HG03457 (cell line): ENCODE results near the gene LRRC61.

Source experiments
- ATAC-seq: cut with Tn5 transposase; IDR thresholded peaks from one replicate; pipeline ENCODE4 v1.9.1; 2021; ENCODE audit warnings: moderate number of reproducible peaks; ENCODE audit not compliant: unreplicated experiment

LRRC61 gene

GRCh38 chr7:150368884-150369747 is 46.0 kb downstream of the LRRC61 start:
- peak; percentile 39 for ATAC-seq

GRCh38 chr7:150369748-150370501 is 46.8 kb downstream of the LRRC61 start:
- no peak for ATAC-seq

GRCh38 chr7:150370612-150371071 is 47.5 kb downstream of the LRRC61 start:
- ATAC-seq: no peak

GRCh38 chr7:150371131-150371995 is 48.2 kb downstream of the LRRC61 start:
- no peak for ATAC-seq

- no peak for ATAC-seq
These were observed 48.8 kb downstream of the LRRC61 start for GRCh38 chr7:150371996-150372270.

GRCh38 chr7:150372271-150373048 is 49.3 kb downstream of the LRRC61 start:
- ATAC-seq: no peak

- no peak for ATAC-seq
These were observed 50.1 kb downstream of the LRRC61 start for GRCh38 chr7:150373049-150373801.

GRCh38 chr7:150374026-150374425 is 50.9 kb downstream of the LRRC61 start:
- no peak for ATAC-seq

- ATAC-seq: no peak
These were observed 51.3 kb downstream of the LRRC61 start for GRCh38 chr7:150374472-150374871.

GRCh38 chr7:150375662-150376521 is 52.7 kb downstream of the LRRC61 start:
- no peak for ATAC-seq

GRCh38 chr7:150376560-150376959 is 53.4 kb downstream of the LRRC61 start:
- ATAC-seq: no peak

- ATAC-seq: no peak
These were observed 54.0 kb downstream of the LRRC61 start for GRCh38 chr7:150377196-150377595.

GRCh38 chr7:150377635-150378034 is 54.5 kb downstream of the LRRC61 start:
- ATAC-seq: no peak

GRCh38 chr7:150378115-150378852 is 55.1 kb downstream of the LRRC61 start:
- ATAC-seq: peak; percentile 20

GRCh38 chr7:150378853-150379440 is 55.8 kb downstream of the LRRC61 start, which contains the start of gene ZNF775:
Gene ZNF775, plus strand, starts transcription at chr7:150379330. Its CDS starts 9,141 bp downstream, at chr7:150388471.
- ATAC-seq: peak; percentile 61

GRCh38 chr7:150379441-150380379 is 56.6 kb downstream of the LRRC61 start:
- ATAC-seq: no peak

- no peak for ATAC-seq
These were observed 57.3 kb downstream of the LRRC61 start for GRCh38 chr7:150380463-150380862.
